GM12865 (cell line): ENCODE measurements around the gene MNX1.
A peak's percentile ranks its signal among the peaks of the same experiment; 100 is the strongest.

ENCODE experiments used
- DNase-seq: peaks from one replicate; pipeline ENCODE4 v3.0.0; 2010; ENCODE audit warnings: low read depth
- H3K4me3 ChIP-seq: 2 replicates; pipeline ENCODE4 v1.5.1; 2011; ENCODE audit warnings: mild to moderate bottlenecking, low read depth, low read length, control low read depth
- TF ChIP-seq, protein P1 (sequence below): IDR thresholded peaks from 2 replicates; pipeline ENCODE4 v1.5.1; 2011; ENCODE audit warnings: low read length, control low read depth, low read depth, inconsistent platforms; ENCODE audit not compliant: insufficient read depth; ENCODE audit errors: missing control alignments

MNX1 gene

DNA sequence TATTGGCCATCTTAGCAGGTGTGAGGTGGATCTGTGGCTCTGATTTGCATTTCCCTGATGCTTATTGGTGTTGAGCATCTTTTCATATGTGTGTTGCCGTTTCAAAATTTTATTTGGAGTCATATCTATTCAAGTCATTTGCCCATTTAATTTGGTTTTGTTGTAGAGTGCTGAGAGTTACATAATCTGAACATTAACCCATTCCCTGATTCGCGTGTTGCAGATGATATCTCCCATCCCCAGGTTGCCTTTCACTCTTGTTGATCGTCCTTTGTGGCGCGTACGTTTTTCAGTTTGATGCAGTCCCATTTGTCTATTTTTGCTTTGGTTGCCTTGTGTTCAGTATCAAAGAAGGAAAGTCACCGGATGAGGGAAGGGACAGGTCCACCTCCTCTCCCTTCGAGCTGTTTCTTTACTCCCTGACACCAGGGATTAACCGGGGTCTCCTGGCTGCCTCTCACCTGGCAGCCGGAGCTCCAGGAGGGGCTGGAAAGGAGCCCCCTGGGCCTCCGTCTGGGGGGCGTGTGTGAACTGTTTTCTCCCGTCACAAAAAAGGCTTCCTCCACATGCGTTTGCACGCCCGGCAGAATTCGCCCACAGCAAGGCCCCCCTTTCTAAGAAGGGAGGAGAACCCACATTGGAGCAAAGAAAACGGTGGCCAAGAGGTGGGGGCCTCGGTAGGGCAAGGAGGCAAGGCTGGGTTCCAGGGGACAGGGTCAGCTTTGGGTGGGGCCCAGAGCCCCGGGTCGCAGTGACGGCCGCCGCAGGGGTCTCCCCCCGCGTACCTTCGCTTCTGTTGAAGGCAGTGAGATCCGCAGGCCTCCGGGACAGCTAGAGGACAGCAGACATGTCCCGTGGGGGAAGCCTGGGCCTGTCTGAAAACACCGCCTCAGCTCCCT is 8.3 kb downstream of the MNX1 start:
- H3K4me3 ChIP-seq: no peak overlapping the region
- no peak for DNase-seq
- TF ChIP-seq, protein P1, sequence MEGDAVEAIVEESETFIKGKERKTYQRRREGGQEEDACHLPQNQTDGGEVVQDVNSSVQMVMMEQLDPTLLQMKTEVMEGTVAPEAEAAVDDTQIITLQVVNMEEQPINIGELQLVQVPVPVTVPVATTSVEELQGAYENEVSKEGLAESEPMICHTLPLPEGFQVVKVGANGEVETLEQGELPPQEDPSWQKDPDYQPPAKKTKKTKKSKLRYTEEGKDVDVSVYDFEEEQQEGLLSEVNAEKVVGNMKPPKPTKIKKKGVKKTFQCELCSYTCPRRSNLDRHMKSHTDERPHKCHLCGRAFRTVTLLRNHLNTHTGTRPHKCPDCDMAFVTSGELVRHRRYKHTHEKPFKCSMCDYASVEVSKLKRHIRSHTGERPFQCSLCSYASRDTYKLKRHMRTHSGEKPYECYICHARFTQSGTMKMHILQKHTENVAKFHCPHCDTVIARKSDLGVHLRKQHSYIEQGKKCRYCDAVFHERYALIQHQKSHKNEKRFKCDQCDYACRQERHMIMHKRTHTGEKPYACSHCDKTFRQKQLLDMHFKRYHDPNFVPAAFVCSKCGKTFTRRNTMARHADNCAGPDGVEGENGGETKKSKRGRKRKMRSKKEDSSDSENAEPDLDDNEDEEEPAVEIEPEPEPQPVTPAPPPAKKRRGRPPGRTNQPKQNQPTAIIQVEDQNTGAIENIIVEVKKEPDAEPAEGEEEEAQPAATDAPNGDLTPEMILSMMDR: no peak

DNA sequence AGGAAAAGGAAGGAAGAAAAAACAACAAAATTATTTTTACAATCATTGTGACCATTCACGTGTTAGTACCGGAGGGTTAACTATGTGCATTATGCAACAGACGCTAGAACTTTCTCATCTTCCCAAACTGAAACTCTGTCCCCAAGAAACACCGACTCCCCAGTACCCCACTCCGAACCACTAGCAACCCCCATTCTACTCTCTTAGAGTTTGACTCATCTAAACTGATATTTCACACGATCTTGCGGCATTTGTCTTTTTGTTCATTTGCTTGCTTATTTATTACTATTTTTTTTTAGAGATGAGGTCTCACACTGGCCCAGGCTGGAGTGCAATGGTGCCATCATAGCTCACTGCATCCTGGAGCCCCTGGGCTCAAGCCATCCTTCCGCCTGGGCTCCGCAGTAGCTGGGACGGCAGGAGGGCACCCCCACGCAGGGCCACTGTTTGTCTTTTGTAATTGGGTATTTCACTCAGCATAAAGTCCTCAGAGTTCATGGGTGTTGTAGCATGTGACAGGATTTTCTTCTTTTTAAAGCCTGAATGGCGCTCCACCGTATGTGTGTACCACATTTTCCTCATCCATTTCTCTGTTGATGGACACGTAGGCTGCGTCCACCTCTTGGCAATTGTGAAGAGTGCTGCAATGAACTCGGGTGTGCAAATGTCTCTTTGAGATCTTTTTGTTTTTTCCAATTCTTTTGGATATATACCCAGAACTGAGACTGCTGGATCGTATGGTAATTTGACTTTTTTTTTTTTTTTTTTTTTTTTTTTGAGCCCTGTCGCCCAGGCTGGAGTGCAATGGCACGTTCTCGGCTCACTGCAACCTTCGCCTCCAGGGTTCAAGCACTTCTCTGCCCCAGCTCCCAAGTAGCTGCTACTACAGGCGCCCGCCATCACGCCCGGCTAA is 9.5 kb downstream of the MNX1 start:
- no peak for DNase-seq
- TF ChIP-seq, protein P1: no peak
- H3K4me3 ChIP-seq: no peak overlapping the region

DNA sequence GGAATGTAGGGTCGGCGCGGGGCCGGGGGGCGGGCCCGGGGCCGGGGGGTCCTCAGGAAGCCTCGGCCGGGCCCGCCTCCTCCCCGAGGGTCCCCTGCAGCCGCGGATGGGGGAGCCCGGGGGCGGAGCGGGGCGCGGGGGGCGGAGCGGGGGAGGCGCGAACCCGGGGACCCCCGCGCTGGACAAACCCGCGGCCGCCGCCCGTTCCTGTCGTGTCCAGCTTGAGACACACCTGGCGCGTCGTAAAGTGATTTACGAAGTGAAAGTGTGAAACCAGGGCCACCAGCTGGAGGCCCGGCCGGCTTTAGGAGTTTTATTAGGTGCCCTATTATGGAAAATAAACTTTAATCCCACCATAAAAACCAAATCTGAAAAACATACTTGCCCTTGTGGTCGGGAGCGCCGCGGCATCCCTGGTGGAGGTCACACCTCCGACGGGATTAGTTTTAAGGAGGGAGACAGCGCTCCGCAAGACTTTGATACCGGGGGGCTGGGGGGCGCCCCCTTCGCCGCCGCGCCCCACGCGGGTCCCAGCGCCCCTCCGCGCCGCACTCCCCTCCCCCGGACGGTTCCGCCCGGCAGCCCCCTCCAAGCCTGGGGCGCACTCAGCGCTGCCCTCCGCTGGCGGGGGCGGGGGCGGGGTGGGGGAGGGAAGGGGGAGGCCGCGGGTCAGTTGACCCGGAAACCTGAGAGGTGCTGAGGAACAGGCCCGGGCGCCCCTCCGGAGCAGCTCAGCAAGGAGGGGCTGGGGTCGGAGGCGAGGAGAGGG is 10.3 kb downstream of the MNX1 start:
- TF ChIP-seq, protein P1: no peak
- DNase-seq: no peak
- peak overlapping the region; percentile 46 for H3K4me3 ChIP-seq

DNA sequence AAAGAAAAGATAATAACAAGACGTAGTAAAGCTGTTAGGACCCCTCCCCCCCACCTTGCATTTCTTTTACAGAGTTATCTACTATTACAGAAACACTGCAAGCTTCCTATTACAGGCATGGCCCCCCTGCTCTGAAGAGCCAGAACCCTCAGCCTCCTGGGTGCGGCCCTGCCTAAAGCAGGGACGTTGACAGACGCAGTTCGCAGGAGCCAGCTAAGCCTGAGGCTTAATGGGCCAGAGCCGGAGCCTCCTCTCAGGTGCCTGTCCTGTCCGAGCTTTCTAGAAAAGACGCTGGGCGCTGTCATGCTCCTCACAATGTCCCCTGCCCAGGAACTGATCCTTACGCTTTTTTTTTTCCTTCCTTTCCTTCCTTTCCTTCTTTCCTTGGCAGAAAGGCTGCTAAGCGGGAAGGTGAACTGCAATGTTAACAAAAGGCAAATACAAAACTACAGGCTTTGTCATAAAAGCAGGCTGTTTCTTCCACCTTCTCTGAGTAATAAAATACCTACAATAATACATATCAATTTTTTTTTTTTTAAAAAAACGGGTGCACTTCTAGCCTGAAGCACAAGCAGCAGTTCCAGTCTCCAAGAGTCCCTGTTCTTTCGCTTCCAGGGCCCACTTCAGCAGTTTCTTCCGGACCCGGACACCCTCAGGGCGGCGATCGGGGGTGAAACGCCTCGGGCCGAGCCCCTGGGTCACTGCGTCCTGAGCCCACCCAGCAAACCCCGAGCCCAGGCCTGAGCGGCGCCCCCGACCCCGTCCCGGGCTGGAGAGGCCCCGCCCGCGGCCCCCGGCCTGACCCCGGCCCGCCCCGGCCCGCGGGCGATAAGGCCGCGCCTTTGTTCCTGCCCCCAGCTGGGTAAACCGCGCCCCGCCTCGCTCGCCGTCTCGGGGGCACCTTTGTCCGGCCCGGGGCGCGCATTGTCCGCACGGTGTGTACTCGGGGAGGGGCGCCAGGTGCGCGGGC is 11.2 kb downstream of the MNX1 start:
- H3K4me3 ChIP-seq: no peak overlapping the region; the same call in 1 of the 2 replicates
- no peak for DNase-seq
- TF ChIP-seq, protein P1: no peak

DNA sequence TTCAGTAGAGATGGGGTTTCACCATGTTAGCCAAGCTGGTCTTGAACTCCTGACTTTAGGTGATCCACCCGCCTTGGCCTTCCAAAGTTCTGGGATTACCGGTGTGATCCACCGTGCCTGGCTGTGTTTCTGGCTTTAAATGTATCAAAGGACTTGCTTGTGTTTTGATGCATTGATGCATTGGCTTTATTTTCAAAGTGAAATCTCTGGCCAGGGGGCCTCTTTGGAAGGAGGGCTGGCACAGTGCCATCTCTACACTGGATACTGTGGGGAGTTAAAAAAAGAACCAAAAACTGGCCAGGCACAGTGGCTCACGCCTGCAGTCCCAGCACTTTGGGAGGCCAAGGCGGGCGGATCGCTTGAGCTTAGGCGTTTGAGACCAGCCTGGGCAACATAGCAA is 16.0 kb downstream of the MNX1 start:
- H3K4me3 ChIP-seq: no peak overlapping the region
- no peak for DNase-seq
- TF ChIP-seq, protein P1: no peak

DNA sequence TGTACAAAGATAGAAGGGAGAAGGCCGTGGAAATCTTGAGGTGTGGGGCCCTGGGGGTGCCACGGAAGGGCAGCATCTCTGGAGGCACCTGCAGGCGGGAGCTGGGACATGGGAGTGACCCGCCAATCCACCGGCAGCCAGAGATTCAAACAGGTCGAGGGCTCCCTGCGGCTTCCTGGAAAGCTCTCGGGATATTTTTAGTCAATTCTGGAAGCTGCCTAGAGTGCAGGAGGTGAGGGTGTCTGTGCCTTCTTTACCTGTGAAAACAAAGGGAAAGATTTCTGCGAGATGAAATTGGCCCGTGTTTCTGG is 16.6 kb downstream of the MNX1 start:
- no peak overlapping the region for H3K4me3 ChIP-seq
- no peak for DNase-seq
- TF ChIP-seq, protein P1: no peak
